OCI-LY1 (cell line): ENCODE data around the gene ATF6.

Source experiments
- H2AFZ ChIP-seq: fragments of 200-600 bp; sonication (generic), shearing (Covaris generic); 2 replicates; pipeline ENCODE4 v1.6.0; 2014; ENCODE audit warnings: antibody characterized with exemption, mild to moderate bottlenecking, low read length
- H3F3A ChIP-seq: fragments of 200-600 bp; sonication (generic), shearing (Covaris generic); 2 replicates; pipeline ENCODE4 v1.6.0; 2014; ENCODE audit warnings: mild to moderate bottlenecking, antibody characterized with exemption, low read length, moderate library complexity; ENCODE audit not compliant: insufficient read depth
- H3K27ac ChIP-seq: fragments of 200-600 bp; sonication (generic); 2 replicates; pipeline ENCODE4 v1.5.1; 2014; ENCODE audit warnings: low read length, mixed run types, mild to moderate bottlenecking, low read depth; ENCODE audit not compliant: poor library complexity, severe bottlenecking
- H3K27me3 ChIP-seq: fragments of 200-600 bp; sonication (generic); 2 replicates; pipeline ENCODE4 v1.6.0; 2014; ENCODE audit warnings: antibody characterized with exemption, mild to moderate bottlenecking, low read length, moderate library complexity; ENCODE audit not compliant: insufficient read depth
- H3K36me3 ChIP-seq: fragments of 200-600 bp; sonication (generic); 2 replicates; pipeline ENCODE4 v1.6.1; 2014; ENCODE audit warnings: mild to moderate bottlenecking, antibody characterized with exemption, low read length, moderate library complexity, mixed read lengths; ENCODE audit not compliant: insufficient read depth
- H3K4me1 ChIP-seq: fragments of 200-600 bp; sonication (generic); 2 replicates; pipeline ENCODE4 v1.5.1; 2014; ENCODE audit warnings: mild to moderate bottlenecking, low read length, moderate library complexity; ENCODE audit not compliant: insufficient read depth, severe bottlenecking
- H3K4me2 ChIP-seq: fragments of 200-600 bp; sonication (generic), shearing (Covaris generic); 2 replicates; pipeline ENCODE4 v1.6.1; 2014; ENCODE audit warnings: low read length
- H3K4me3 ChIP-seq: fragments of 200-600 bp; sonication (generic); 2 replicates; pipeline ENCODE4 v1.5.1; 2014; ENCODE audit warnings: low read length, low read depth, mild to moderate bottlenecking, mixed read lengths; ENCODE audit not compliant: poor library complexity, severe bottlenecking
- H3K79me2 ChIP-seq: fragments of 200-600 bp; shearing (Covaris generic); 2 replicates; pipeline ENCODE4 v1.6.1; 2016; ENCODE audit warnings: mixed run types, low read length, mixed read lengths; ENCODE audit not compliant: insufficient read depth
- H3K9ac ChIP-seq: fragments of 200-600 bp; sonication (generic), shearing (Covaris generic); 2 replicates; pipeline ENCODE4 v1.6.1; 2014; ENCODE audit warnings: mild to moderate bottlenecking, low read length, mixed read lengths
- H3K9me2 ChIP-seq: fragments of 200-600 bp; sonication (generic), shearing (Covaris generic); 2 replicates; pipeline ENCODE4 v1.6.1; 2014; ENCODE audit warnings: low read depth, mild to moderate bottlenecking, low read length, mixed read lengths
- H3K9me3 ChIP-seq: fragments of 200-600 bp; shearing (Covaris generic); 2 replicates; pipeline ENCODE4 v1.6.1; 2014; ENCODE audit warnings: low read length, mixed read lengths
- H4K20me1 ChIP-seq: fragments of 200-600 bp; sonication (generic), shearing (Covaris generic); 2 replicates; pipeline ENCODE4 v1.6.0; 2016; ENCODE audit warnings: mild to moderate bottlenecking, low read length; ENCODE audit not compliant: insufficient read depth
- EZH2 ChIP-seq: fragments of 200-600 bp; sonication (generic), shearing (Covaris generic); IDR thresholded peaks from 2 replicates; pipeline ENCODE4 v1.8.0; 2017; ENCODE audit warnings: borderline replicate concordance, mixed run types, mild to moderate bottlenecking, antibody characterized with exemption, low read length, moderate library complexity, mixed read lengths
- TF ChIP-seq, protein P1 (sequence below): fragments of 200-600 bp; sonication (generic), shearing (Covaris generic); IDR thresholded peaks from 2 replicates; pipeline ENCODE4 v1.5.1; 2017; ENCODE audit warnings: mild to moderate bottlenecking, antibody characterized with exemption, low read length, moderate library complexity, mixed read lengths

Gene ATF6

GRCh38 chr1:161781995-161782394, 15.9 kb downstream of the ATF6 start:
- Histone ChIP-seq H3K79me2 (no peaks in the 10 kb centered on the region), H3K27ac (no peak overlapping the region), H2AFZ (no peak overlapping the region), H3K9ac (no peak overlapping the region), H3K9me3 (no peaks in the 10 kb centered on the region), H3K9me2 (no peaks in the 10 kb centered on the region), H3K4me2 (no peak overlapping the region), H3K27me3 (no peaks in the 10 kb centered on the region), H4K20me1 (no peaks in the 10 kb centered on the region), H3K36me3 (peaks cover 16% of the 10 kb centered on the region; the same call in 1 of the 2 replicates), H3F3A (no peaks in the 10 kb centered on the region), H3K4me1 (peaks cover 26% of the 10 kb centered on the region), H3K4me3 (no peak overlapping the region)
- no peak for TF ChIP-seq EZH2
- TF ChIP-seq, protein P1, sequence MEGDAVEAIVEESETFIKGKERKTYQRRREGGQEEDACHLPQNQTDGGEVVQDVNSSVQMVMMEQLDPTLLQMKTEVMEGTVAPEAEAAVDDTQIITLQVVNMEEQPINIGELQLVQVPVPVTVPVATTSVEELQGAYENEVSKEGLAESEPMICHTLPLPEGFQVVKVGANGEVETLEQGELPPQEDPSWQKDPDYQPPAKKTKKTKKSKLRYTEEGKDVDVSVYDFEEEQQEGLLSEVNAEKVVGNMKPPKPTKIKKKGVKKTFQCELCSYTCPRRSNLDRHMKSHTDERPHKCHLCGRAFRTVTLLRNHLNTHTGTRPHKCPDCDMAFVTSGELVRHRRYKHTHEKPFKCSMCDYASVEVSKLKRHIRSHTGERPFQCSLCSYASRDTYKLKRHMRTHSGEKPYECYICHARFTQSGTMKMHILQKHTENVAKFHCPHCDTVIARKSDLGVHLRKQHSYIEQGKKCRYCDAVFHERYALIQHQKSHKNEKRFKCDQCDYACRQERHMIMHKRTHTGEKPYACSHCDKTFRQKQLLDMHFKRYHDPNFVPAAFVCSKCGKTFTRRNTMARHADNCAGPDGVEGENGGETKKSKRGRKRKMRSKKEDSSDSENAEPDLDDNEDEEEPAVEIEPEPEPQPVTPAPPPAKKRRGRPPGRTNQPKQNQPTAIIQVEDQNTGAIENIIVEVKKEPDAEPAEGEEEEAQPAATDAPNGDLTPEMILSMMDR: no peak

DNA sequence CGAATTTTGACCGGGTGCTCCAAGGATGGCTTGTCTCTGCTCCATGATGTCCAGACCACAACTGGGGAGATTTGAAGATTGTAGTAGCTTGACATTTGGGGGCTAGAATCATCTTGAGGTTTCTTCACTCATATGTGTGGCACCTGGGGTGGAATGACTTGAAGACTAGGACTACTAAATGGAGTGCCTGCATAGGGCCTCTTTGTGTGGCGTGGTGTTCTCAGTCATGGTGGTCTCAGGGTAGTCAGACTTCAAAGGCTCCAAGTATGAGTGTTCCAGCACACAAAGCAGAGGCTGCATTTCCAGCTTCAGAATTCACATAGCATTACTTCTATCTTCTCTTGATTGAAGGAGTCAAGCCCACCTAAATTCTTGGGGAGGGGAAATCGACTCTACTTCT, 16.8 kb downstream of the ATF6 start:
- peaks cover 18% of the 10 kb centered on the region; the same call in 1 of the 2 replicates for H3K36me3 ChIP-seq
- H3K27me3 ChIP-seq: no peaks in the 10 kb centered on the region
- no peaks in the 10 kb centered on the region for H3F3A ChIP-seq
- peaks cover 17% of the 10 kb centered on the region for H3K4me1 ChIP-seq
- H3K9ac ChIP-seq: no peak overlapping the region
- H4K20me1 ChIP-seq: no peaks in the 10 kb centered on the region
- H3K4me2 ChIP-seq: no peak overlapping the region
- no peak overlapping the region for H3K4me3 ChIP-seq
- no peak overlapping the region for H2AFZ ChIP-seq
- H3K9me2 ChIP-seq: no peaks in the 10 kb centered on the region
- H3K9me3 ChIP-seq: no peaks in the 10 kb centered on the region
- TF ChIP-seq EZH2: no peak
- TF ChIP-seq, protein P1: no peak
- H3K79me2 ChIP-seq: no peaks in the 10 kb centered on the region
- H3K27ac ChIP-seq: no peak overlapping the region

DNA sequence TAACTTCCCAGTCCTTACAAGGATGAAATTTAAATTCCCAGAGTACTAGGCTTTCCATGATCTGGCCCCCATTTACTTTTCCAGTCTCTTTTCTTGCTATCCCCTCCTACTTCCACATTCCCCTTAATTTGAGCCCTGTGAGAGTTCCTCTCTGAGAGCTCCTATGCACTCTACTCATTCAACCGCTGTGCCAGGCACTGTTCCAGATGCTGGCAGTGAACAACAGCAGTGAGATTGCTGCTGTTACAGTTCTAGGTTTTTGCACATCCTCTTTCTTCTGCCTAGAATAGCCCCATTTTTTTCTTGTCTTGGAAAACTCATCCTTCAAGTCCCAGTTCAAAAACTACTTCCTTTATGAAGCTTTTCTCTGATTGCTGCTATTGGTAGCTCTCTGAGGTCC, 18.8 kb downstream of the ATF6 start:
- Histone ChIP-seq H3K9me3 (no peaks in the 10 kb centered on the region), H3K9me2 (no peaks in the 10 kb centered on the region), H3K79me2 (no peaks in the 10 kb centered on the region), H3K27me3 (no peaks in the 10 kb centered on the region), H4K20me1 (no peaks in the 10 kb centered on the region), H3K27ac (no peak overlapping the region), H3K36me3 (peaks cover 21% of the 10 kb centered on the region; the same call in 1 of the 2 replicates), H3K4me2 (no peak overlapping the region), H3K4me3 (no peak overlapping the region), H2AFZ (no peak overlapping the region), H3F3A (no peaks in the 10 kb centered on the region), H3K9ac (no peak overlapping the region), H3K4me1 (no peaks in the 10 kb centered on the region)
- no peak for TF ChIP-seq EZH2
- TF ChIP-seq, protein P1: no peak
